NB4 (cell line): ENCODE data around the gene HOXA13.
A peak's percentile ranks its signal among the peaks of the same experiment; 100 is the strongest.

ENCODE experiments used
- MYC ChIP-seq: IDR thresholded peaks from 2 replicates; pipeline ENCODE4 v1.6.1; 2011; ENCODE audit warnings: low read depth, low read length
- POLR2A ChIP-seq: IDR thresholded peaks from 2 replicates; pipeline ENCODE4 v1.6.1; 2011; ENCODE audit warnings: mild to moderate bottlenecking; ENCODE audit not compliant: insufficient read length; ENCODE audit errors: extremely low read depth
- TF ChIP-seq, protein P1 (sequence below): IDR thresholded peaks from one replicate; pipeline ENCODE4 v1.5.1; 2012; ENCODE audit warnings: low read depth, low read length
- TF ChIP-seq, protein P2 (sequence below): IDR thresholded peaks from 2 replicates; pipeline ENCODE4 v1.6.1; 2011; ENCODE audit warnings: low read depth, low read length

DNA sequence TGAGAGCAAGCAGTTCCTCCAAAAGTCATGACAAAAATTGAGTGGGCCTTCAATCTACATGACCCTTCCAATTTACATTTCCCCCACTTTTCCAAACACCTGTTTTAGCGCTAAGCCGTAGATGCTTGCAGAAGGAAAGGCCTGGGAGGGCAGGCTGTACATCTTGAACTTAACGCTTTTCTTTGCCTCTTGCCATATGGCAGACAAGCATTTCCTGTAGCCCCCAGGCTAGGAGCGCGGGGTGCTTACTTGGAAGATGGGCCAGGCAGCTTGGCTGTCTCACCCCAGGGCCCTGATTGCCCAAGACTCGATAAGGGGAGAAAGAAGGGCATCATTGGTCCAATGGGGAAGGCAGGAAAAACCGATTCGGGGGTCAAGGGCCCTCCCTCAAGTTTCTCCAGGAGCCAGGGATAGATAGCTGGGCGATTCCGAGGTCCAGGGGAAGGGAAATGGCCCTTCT lies 27.5 kb downstream of the HOXA13 start:
- TF ChIP-seq MYC (peak; percentile 50; the same call in 1 of the 2 replicates), POLR2A (no peak)
- TF ChIP-seq, protein P1, sequence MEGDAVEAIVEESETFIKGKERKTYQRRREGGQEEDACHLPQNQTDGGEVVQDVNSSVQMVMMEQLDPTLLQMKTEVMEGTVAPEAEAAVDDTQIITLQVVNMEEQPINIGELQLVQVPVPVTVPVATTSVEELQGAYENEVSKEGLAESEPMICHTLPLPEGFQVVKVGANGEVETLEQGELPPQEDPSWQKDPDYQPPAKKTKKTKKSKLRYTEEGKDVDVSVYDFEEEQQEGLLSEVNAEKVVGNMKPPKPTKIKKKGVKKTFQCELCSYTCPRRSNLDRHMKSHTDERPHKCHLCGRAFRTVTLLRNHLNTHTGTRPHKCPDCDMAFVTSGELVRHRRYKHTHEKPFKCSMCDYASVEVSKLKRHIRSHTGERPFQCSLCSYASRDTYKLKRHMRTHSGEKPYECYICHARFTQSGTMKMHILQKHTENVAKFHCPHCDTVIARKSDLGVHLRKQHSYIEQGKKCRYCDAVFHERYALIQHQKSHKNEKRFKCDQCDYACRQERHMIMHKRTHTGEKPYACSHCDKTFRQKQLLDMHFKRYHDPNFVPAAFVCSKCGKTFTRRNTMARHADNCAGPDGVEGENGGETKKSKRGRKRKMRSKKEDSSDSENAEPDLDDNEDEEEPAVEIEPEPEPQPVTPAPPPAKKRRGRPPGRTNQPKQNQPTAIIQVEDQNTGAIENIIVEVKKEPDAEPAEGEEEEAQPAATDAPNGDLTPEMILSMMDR: no peak
- TF ChIP-seq, protein P2, sequence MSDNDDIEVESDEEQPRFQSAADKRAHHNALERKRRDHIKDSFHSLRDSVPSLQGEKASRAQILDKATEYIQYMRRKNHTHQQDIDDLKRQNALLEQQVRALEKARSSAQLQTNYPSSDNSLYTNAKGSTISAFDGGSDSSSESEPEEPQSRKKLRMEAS: 0 out of 2 replicates have a peak, but pooled peaks have one; percentile 13
